ENCODE results near the gene MCC.

Gene MCC

DNA sequence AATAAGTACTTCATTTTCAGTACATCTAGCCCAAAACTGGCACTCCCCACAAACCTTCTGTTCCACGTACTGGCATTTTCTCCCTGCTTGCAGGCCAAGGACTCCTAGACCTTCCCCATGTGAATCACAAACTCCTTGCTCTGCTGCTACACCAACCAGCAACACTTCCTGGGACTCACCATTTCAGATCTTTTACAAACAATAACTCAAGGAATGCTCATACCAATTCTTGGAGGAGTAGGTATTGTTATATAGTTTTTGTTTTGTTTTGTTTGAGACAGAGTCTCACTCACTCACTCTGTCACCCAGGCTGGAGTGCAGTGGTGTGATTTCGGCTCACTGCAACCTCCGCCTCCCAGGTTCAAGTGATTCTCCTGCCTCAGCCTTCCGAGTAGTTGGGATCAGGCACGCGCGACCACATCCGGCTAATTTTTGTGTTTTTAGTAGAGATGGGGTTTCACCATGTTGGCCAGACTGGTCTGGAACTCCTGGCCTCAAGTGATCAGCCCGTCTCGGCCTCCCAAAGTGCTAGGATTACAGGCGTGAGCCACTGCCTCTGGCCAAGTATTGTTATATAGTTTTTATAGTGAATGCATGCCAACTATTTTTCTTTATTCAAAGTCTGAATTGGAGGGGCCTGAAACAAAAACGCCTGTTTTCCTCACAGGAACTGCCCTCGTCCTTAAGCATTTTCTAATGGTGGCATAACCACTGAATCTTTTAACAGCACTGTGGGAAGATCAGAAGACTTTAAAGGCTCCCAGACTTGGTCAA lies 264.2 kb downstream of the MCC start:
- TF ChIP-seq CTCF (IDR thresholded peaks at IDR 0.05; ENCODE audit: insufficient read depth, missing control alignments), result no peak
- FAIRE-seq (no peak), DNase-seq (ENCODE audit: insufficient read length, low spot score) (no peak)

DNA sequence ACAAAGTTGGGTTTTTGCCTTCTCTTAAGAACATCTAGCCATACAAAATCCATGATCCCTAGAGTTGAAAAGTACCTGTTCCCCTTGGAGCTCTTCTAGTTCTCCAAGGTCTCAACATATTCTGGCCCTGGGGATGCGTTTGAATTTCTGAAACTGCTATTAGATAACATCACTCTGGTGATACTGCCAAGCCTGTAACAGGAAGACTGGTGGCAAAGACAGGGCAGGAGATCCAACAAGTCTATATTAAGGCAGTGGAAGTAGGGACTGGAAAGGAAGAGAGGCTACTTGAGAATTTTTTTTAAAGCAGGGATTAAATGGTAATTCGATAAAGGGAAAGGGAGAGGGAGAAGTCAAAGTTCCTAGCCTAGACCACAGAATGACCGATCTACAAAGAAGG lies 264.9 kb downstream of the MCC start:
- FAIRE-seq, result no peak
- TF ChIP-seq CTCF (IDR thresholded peaks at IDR 0.05; ENCODE audit: insufficient read depth, missing control alignments), result no peak
- DNase-seq (ENCODE audit: insufficient read length, low spot score), result no peak

DNA sequence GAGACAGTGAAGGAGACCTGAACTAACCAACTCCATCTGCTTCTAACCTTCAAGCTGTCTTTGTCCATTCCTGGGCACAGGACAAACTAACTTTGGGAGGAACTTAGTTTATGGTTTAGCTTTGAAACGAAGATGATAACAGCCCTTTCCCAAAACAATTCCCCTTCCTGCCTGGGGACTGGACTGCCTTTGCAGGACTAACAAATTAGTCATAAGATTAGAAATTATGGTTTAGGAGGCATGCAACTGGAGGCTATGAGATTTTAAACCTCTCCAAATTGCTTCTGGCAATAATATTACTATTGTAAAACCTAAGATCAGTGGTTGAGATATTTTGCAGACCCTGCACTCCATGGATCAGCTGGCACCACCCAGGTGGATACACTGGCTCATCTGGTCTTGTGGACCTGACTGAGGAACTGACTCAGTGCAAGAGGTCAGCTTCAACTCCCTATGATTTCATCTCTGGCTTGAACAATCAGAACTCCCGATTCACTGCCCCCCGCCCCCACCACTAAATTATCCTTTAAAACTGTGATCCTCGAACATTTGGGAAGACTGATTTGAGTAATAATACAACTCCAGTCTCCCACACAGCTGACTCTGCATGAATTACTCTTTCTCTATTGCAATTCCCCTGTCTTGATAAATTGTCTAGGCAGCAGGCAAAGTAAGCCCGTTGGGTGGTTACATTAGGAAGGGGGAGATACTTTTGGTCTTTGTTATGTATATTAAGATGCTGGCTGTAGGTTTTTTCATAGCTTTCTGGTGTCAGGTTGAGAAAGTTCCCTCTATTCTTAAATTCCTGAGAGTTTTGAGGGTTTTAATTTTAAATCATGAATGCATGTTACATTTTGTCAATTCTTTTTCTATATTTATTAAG lies 266.7 kb downstream of the MCC start:
- no peak for TF ChIP-seq CTCF (IDR thresholded peaks at IDR 0.05; ENCODE audit: insufficient read depth, missing control alignments)
- DNase-seq (ENCODE audit: insufficient read length, low spot score) (no peak), FAIRE-seq (no peak)

DNA sequence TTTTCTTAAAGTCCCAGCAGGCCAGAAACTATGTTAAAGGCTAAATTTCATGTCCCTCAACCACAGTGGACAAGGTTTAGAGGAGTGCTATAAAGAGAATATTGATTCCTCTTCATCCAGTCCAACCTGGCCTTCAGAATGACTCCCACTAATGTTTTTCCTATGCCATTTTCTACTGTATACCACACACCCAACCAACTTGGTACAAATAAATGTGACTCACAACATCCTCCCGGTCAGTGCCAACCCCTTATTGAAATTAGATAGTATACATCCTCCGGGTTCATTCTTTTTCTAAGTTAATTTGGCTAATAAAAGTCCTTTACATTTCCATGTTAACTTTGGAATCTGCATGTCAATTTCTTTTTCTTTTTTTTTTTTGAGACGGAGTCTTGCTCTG lies 268.6 kb downstream of the MCC start:
- DNase-seq (ENCODE audit: insufficient read length, low spot score), result no peak
- TF ChIP-seq CTCF (IDR thresholded peaks at IDR 0.05; ENCODE audit: insufficient read depth, missing control alignments), result no peak
- no peak for FAIRE-seq

DNA sequence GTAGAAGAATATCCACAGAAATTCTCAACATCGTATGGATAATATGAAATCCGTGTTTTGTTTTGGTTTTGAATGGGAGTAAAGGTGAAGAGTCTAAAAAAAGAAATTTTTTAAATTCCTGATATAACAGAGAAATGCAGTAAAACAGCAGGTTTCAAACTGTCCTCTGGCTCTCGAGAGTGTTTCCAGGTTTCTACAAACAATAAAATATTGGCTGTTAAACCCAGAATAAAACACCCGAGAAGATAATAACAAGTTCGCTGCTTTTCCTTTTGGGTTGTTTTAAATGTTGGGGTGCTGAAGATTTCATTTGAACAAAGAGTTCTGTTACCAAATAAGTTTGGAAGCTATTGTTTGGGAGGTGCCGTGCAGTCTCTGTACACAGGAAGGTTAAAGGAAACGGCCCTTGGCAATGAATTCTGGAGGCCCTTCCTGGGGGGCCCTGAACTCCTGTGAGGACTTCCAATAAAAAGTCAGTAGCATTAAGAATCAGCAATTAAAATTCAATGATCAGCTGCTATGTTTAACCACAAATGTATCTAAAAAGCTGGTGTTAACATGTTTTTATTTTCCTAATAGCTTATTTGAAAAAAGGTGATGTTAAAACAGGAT lies 269.2 kb downstream of the MCC start:
- FAIRE-seq (no peak), DNase-seq (ENCODE audit: insufficient read length, low spot score) (no peak)
- no peak for TF ChIP-seq CTCF (IDR thresholded peaks at IDR 0.05; ENCODE audit: insufficient read depth, missing control alignments)

DNA sequence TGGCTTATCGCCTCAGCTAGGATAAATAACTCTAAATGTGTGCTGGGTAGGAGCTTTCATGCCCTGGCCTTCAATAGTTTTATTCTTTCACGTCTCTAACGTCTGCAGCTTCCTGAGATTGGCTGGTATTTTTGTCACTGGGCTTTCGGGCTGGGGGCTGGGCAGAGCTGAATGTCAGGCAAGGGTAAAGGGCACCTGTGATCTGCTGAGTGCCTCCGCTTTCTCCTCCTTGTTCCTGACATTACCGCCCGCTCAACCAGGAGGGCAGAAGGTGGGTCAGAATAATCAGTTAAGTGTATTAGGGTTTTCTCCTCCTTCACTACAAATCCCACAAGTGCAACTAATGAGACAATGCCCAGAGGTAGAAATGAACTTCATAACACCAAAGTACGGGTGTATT lies 270.1 kb downstream of the MCC start:
- peak; percentile 37 for DNase-seq (ENCODE audit: insufficient read length, low spot score)
- peak; percentile 87 for FAIRE-seq
- TF ChIP-seq CTCF (IDR thresholded peaks at IDR 0.05; ENCODE audit: insufficient read depth, missing control alignments), result no peak
